Measurements from ENCODE around the gene CDH3. TPM values are rescaled to one million over a fixed set of nuclear protein-coding genes. Genes with fewer than 3 reads are reported as not detected.

CDH3 gene
- total RNA-seq, 2 donors from 2014 or later: 0.66 to 4.7 TPM

DNA sequence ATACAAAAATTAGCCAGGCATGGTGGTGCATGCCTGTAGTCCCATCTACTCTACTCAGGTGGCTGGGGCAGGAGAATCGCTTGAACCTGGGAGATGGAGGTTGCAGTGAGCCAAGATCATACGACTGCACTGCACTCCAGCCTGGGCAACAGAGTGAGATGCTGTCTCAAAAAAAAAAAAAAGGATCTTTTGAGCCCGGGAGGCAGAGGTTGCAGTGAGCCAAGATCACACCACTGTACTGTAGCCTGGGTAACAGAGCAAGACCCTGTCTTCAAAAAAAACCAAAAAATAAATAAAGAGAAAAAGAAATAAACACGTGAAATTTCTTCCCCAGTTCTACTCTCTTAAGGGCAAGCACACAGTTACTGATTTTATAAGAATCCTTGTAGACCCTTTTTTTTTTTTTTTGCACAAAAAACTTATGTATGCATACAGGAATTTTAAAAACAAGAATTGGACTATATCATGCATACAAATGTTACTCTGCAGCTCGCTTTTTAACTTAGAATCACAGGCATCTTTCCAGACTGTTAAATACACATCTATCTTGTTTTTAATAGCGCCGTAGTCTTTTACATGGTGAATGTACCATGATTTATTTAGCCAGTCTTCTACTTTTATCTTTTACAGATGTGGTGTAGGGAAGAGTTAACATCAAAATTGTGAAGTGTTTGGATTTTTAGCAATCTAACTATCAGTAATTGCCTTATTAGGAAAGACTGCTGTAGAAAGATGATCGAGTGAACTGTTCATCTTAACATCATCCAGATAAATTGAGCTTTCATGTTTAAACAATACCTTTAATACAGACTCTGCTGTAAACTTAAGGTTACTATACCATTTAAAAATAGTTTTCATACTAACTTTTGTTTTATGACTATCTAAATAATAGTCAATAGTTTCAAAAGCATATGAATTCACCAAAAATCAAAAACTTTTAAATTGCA is 14.6 kb downstream of the CDH3 start:
- no peak for ATAC-seq
- no peak overlapping the region for H3K27ac ChIP-seq
- WGBS, 2 donors: 46 to 47% methylated on average over 8 of the region's 8 CpGs

DNA sequence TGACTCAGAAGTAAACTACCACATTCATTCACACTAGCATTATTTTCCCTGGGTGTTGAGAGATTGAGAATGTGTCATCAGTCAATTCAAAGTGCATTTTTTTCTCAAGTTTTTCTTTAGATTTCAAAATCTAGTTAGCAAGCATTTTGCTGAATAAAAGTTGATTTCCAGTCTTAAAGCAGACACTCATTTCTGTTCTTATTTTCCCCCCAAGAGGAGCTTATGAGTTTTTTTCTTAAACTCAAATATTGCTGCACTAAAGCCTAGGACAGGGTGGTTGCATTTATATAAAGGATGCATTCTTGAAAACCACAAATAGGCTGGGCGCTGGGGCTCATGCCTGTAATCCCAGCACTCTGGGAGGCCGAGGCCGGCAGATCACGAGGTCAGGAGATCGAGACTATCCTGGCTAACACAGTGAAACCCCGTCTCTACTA is 15.3 kb downstream of the CDH3 start:
- H3K4me3 ChIP-seq: no peak overlapping the region
- H3K27me3 ChIP-seq: no peaks in the 10 kb centered on the region
- intact Hi-C loops (cut with DNase I): no loop called here
- DNase-seq (no peak), ATAC-seq (no peak)
- H3K36me3 ChIP-seq (replicated peaks in 1 of 2; ENCODE audit: insufficient read depth in 1 of 2, low read depth in 2 of 2): no peaks in the 10 kb centered on the region
- no peaks in the 10 kb centered on the region for H3K4me1 ChIP-seq
- H3K9me3 ChIP-seq: no peaks in the 10 kb centered on the region
- 72 to 82% methylated on average over 6 of the region's 6 CpGs for WGBS, 2 donors
- TF ChIP-seq, protein P1, sequence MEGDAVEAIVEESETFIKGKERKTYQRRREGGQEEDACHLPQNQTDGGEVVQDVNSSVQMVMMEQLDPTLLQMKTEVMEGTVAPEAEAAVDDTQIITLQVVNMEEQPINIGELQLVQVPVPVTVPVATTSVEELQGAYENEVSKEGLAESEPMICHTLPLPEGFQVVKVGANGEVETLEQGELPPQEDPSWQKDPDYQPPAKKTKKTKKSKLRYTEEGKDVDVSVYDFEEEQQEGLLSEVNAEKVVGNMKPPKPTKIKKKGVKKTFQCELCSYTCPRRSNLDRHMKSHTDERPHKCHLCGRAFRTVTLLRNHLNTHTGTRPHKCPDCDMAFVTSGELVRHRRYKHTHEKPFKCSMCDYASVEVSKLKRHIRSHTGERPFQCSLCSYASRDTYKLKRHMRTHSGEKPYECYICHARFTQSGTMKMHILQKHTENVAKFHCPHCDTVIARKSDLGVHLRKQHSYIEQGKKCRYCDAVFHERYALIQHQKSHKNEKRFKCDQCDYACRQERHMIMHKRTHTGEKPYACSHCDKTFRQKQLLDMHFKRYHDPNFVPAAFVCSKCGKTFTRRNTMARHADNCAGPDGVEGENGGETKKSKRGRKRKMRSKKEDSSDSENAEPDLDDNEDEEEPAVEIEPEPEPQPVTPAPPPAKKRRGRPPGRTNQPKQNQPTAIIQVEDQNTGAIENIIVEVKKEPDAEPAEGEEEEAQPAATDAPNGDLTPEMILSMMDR (IDR thresholded peaks at IDR 0.05): no peak
- TF ChIP-seq POLR2A (IDR thresholded peaks at IDR 0.05): no peak
- H3K27ac ChIP-seq: no peak overlapping the region

More for the DNA sequence above, 14.6 kb downstream of the CDH3 start:
- no peaks in the 10 kb centered on the region for H3K36me3 ChIP-seq (replicated peaks in 1 of 2; ENCODE audit: insufficient read depth in 1 of 2, low read depth in 2 of 2)
- H3K4me1 ChIP-seq: no peaks in the 10 kb centered on the region
- no peaks in the 10 kb centered on the region for H3K9me3 ChIP-seq
- intact Hi-C loops (cut with DNase I): no loop called here
- no peak for DNase-seq
- no peak for TF ChIP-seq POLR2A (IDR thresholded peaks at IDR 0.05)
- TF ChIP-seq, protein P1 (IDR thresholded peaks at IDR 0.05): no peak
- no peaks in the 10 kb centered on the region for H3K27me3 ChIP-seq
- H3K4me3 ChIP-seq: no peak overlapping the region

DNA sequence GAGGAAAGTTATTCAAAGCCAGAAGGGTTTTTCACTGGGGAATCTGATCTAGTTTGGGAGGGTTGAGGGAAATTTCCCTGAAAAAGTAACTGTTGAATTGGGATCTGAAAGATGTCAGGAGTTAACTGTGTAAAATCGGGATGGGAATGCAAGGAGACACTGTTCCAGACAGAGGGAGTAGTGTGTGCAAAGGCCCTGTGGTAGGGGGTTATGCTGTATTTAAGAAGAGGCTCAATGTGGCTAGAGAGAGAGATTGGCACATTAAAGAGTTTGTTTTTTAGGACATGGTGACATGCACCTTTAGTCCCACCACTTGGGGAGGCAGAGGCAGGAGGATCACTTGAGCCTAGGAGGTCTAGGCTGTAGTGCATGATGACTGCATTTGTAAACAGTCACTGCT is 16.9 kb downstream of the CDH3 start:
- H3K4me1 ChIP-seq: no peaks in the 10 kb centered on the region
- TF ChIP-seq, protein P1 (IDR thresholded peaks at IDR 0.05): no peak
- no peak for TF ChIP-seq POLR2A (IDR thresholded peaks at IDR 0.05)
- 65 to 78% methylated on average over 1 of the region's 1 CpG for WGBS, 2 donors
- H3K9me3 ChIP-seq: no peaks in the 10 kb centered on the region
- no peak overlapping the region for H3K4me3 ChIP-seq
- intact Hi-C loops (cut with DNase I): no loop called here
- no peaks in the 10 kb centered on the region for H3K27me3 ChIP-seq
- H3K36me3 ChIP-seq (replicated peaks in 1 of 2; ENCODE audit: insufficient read depth in 1 of 2, low read depth in 2 of 2): no peaks in the 10 kb centered on the region
- ATAC-seq: no peak
- no peak for DNase-seq
- no peak overlapping the region for H3K27ac ChIP-seq

DNA sequence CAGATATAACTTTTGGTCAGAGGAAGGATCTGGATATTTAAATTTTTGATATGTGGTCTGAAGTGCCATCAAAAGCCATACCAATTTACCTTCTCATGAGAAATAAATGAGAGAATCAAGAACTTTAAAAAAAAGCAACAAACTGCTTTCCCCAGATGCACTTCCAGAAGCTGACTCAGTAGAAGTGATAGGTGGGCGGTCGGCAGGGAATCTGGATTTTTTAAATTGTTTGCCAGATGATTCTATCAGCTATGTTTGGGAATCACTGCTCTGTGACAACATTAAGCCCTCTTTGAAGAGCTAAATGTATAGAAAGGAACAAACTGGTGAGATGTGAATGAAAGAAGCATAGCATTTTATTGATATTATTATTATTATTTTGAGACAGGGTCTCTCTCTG is 19.2 kb downstream of the CDH3 start:
- WGBS, 2 donors: 74 to 83% methylated on average over 2 of the region's 2 CpGs
- no peaks in the 10 kb centered on the region for H3K4me1 ChIP-seq
- H3K9me3 ChIP-seq: no peaks in the 10 kb centered on the region
- DNase-seq (no peak), ATAC-seq (no peak)
- no peaks in the 10 kb centered on the region for H3K27me3 ChIP-seq
- intact Hi-C loops (cut with DNase I): no loop called here
- H3K27ac ChIP-seq: no peak overlapping the region
- H3K4me3 ChIP-seq: no peak overlapping the region
- TF ChIP-seq POLR2A (IDR thresholded peaks at IDR 0.05): no peak
- TF ChIP-seq, protein P1 (IDR thresholded peaks at IDR 0.05): no peak
- H3K36me3 ChIP-seq (replicated peaks in 1 of 2; ENCODE audit: insufficient read depth in 1 of 2, low read depth in 2 of 2): no peaks in the 10 kb centered on the region

Measured in body of pancreas (tissue), 4 donors.